Aorta (tissue), 5 donors: ENCODE data around the gene MEIG1. TPM values are rescaled to one million over a fixed set of nuclear protein-coding genes. Genes with fewer than 3 reads are reported as not detected.
"Not testable (repeated sequence)": the region's sequence is repeated elsewhere in the genome, so short reads cannot be mapped to it uniquely, and the experiment has no call there.

ENCODE experiments used
- ATAC-seq: fragments of 200-7000 bp; cut with Tn5 transposase; one replicate; pipeline ENCODE4 v1.9.1; 2022; ENCODE audit warnings: moderate library complexity; ENCODE audit not compliant: low FRiP score
- DNase-seq, 2 donors: peaks; one replicate each; pipeline ENCODE4 v3.0.0-alpha.2; 2020
- H3K27ac ChIP-seq, 2 donors: one replicate each; pipeline ENCODE4 v1.5.1; 2013; ENCODE audit warnings: low read length in 2 of 2, mild to moderate bottlenecking in 2 of 2, moderate library complexity in 2 of 2, control low read depth in 1 of 2, inconsistent platforms in 1 of 2, low read depth in 1 of 2
- H3K27me3 ChIP-seq, 2 donors: one replicate each; pipeline ENCODE4 v1.6.1; 2013; ENCODE audit warnings: control low read depth in 1 of 2, low read length in 1 of 2, mild to moderate bottlenecking in 1 of 2, moderate library complexity in 1 of 2; ENCODE audit not compliant: insufficient read depth in 2 of 2, control insufficient read depth in 1 of 2
- H3K36me3 ChIP-seq, 2 donors: one replicate each; pipeline ENCODE4 v1.6.1; 2013; ENCODE audit warnings: control low read depth in 1 of 2, low read length in 1 of 2, mild to moderate bottlenecking in 1 of 2; ENCODE audit not compliant: insufficient read depth in 2 of 2, control insufficient read depth in 1 of 2
- H3K4me1 ChIP-seq, 2 donors: one replicate each; pipeline ENCODE4 v1.6.1; 2013; ENCODE audit warnings: low read length in 2 of 2, control low read depth in 1 of 2, mild to moderate bottlenecking in 1 of 2, moderate library complexity in 1 of 2; ENCODE audit not compliant: insufficient read depth in 2 of 2, control insufficient read depth in 1 of 2
- H3K4me3 ChIP-seq, 2 donors: one replicate each; pipeline ENCODE4 v1.5.1; 2013; ENCODE audit warnings: low read length in 2 of 2, control low read depth in 1 of 2, mild to moderate bottlenecking in 1 of 2
- H3K9me3 ChIP-seq: one replicate; pipeline ENCODE4 v1.6.1; 2013; ENCODE audit warnings: mild to moderate bottlenecking, low read length; ENCODE audit not compliant: control insufficient read depth
- WGBS, 2 donors: extraction: QIAGEN DNeasy Blood & Tissue Kit; methylation state at CpG; one replicate each; pipeline ENCODE4 v1.1.7; 2013; 5-methylcytosine and 5-hydroxymethylcytosine counted together
- intact Hi-C, 2 donors: fragments of 100-400 bp; cut with DNase I; formaldehyde crosslinking; loops; one replicate each; pipeline versions ENCODE4 v1.14.2 to v1.15.0; 2022
- polyA plus RNA-seq, 2 donors: library from polyadenylated mRNA; stranded (reverse); fragments of 200-250 nt; gene quantifications; one replicate each; pipeline ENCODE4 v1.2.3, GENCODE V29; 2013
- total RNA-seq, 2 donors: library from RNA; stranded (reverse); fragmentation: NEBNext Ultra II Directional; extraction: Animal tissue kit (Norgen Biotek cat#: 25700); gene quantifications; one replicate each; pipeline ENCODE4 v1.2.1, GENCODE V29; 2021
- donor health status: healthy with polysubstance abuse.
- donor health status: Bipolar disorder and iron deficiency.
- donor health status: DM: no; HTN: no; CAD: no.
- donor health status: DM: no; HTN: no; CAD: no.
- donor health status: DM: yes; HTN: yes; CAD: no.

The MEIG1 gene
- total and polyA plus RNA-seq, 4 donors, result not detected

- DNase-seq (no peak), ATAC-seq (no peak)
- H3K9me3 ChIP-seq, result no peaks in the 10 kb centered on the region
- 29 to 34% methylated on average over 7 of the region's 7 CpGs for WGBS, 2 donors
- H3K27me3 ChIP-seq, result no peaks in the 10 kb centered on the region
- H3K4me1 ChIP-seq, result no peaks in the 10 kb centered on the region
- no peak overlapping the region for H3K27ac ChIP-seq
- H3K36me3 ChIP-seq, result no peaks in the 10 kb centered on the region
- intact Hi-C loops, result no loop called here
- H3K4me3 ChIP-seq, result no peak overlapping the region
Observed at GRCh38 chr10:15015451-15015850, 56.3 kb downstream of the MEIG1 start.

- ATAC-seq, H3K36me3 ChIP-seq, H3K27ac ChIP-seq, H3K4me3 ChIP-seq, H3K4me1 ChIP-seq, H3K27me3 ChIP-seq, intact Hi-C loops, DNase-seq, H3K9me3 ChIP-seq: not testable (repeated sequence)
- WGBS, 2 donors, result 84 to 86% methylated on average over 2 to 4 of the region's 5 CpGs
Observed at GRCh38 chr10:15020966-15021365, 61.8 kb downstream of the MEIG1 start.

Other genes starting within 250 kb of the MEIG1 start
- 10 to 100 TPM; 31.4 to 34.8 TPM for gene FAM107B, start 184.5 kb upstream of the MEIG1 start, total RNA-seq
- 10 to 100 TPM; 16.6 to 58.5 TPM for gene FAM107B, start 184.5 kb upstream of the MEIG1 start, polyA plus RNA-seq
- gene CDNF, start 121.4 kb upstream of the MEIG1 start, total RNA-seq, result 1 to 10 TPM; 1.9 TPM
- gene CDNF, start 121.4 kb upstream of the MEIG1 start, polyA plus RNA-seq, result 1 to 10 TPM in 1 of 2 donors, not detected in 1; 1.3 TPM
- 10 to 100 TPM; 11.5 TPM for gene HSPA14, start 121.1 kb upstream of the MEIG1 start, total RNA-seq
- gene HSPA14, start 121.1 kb upstream of the MEIG1 start, polyA plus RNA-seq, result 10 to 100 TPM in 1 of 2 donors, 1 to 10 TPM in 1; 7.3 to 11.7 TPM
- gene MSANTD7, start 121.1 kb upstream of the MEIG1 start, total RNA-seq, result 1 to 10 TPM; 7.0 to 8.2 TPM
- 1 to 10 TPM; 2.6 to 4.1 TPM for gene MSANTD7, start 121.1 kb upstream of the MEIG1 start, polyA plus RNA-seq
- gene SUV39H2, start 80.5 kb upstream of the MEIG1 start, total RNA-seq, result 1 to 10 TPM; 5.2 to 8.0 TPM
- gene SUV39H2, start 80.5 kb upstream of the MEIG1 start, polyA plus RNA-seq, result 1 to 10 TPM; 1.1 to 3.0 TPM
- gene DCLRE1C, start 5.3 kb upstream of the MEIG1 start, total RNA-seq, result 10 to 100 TPM in 1 of 2 donors, 1 to 10 TPM in 1; 9.3 to 16.6 TPM
- 1 to 10 TPM; 1.6 to 5.9 TPM for gene DCLRE1C, start 5.3 kb upstream of the MEIG1 start, polyA plus RNA-seq
- gene OLAH, start 84.6 kb downstream of the MEIG1 start, total RNA-seq, result 1 to 10 TPM in 1 of 2 donors, not detected in 1; 1.1 TPM
- 1 to 10 TPM; 2.5 to 4.4 TPM for gene OLAH, start 84.6 kb downstream of the MEIG1 start, polyA plus RNA-seq
- gene ACBD7, start 129.4 kb downstream of the MEIG1 start, total RNA-seq, result not detected
- gene ACBD7, start 129.4 kb downstream of the MEIG1 start, polyA plus RNA-seq, result not detected
- 1 to 10 TPM; 8.2 to 9.0 TPM for gene RPP38, start 138.0 kb downstream of the MEIG1 start, total RNA-seq
- gene RPP38, start 138.0 kb downstream of the MEIG1 start, polyA plus RNA-seq, result 10 to 100 TPM in 1 of 2 donors, 1 to 10 TPM in 1; 9.6 to 12.0 TPM
- 10 to 100 TPM; 11.9 to 20.4 TPM for gene NMT2, start 209.3 kb downstream of the MEIG1 start, total RNA-seq
- 10 to 100 TPM; 11.9 to 12.5 TPM for gene NMT2, start 209.3 kb downstream of the MEIG1 start, polyA plus RNA-seq